AG09319 (cell line): ENCODE data around the gene TMEM131L.
"Not testable (repeated sequence)": the region's sequence is repeated elsewhere in the genome, so short reads cannot be mapped to it uniquely, and the experiment has no call there.

Experiments used
- DNase-seq: peaks from one replicate; pipeline ENCODE4 v3.0.0-alpha.2; 2010; ENCODE audit warnings: low read depth; ENCODE audit errors: extremely low read depth
- CTCF ChIP-seq: IDR thresholded peaks from 2 replicates; pipeline ENCODE4 v1.5.1; 2011; ENCODE audit warnings: low read depth, mild to moderate bottlenecking, inconsistent platforms, low read length, moderate library complexity

TMEM131L gene

GRCh38 chr4:153595894-153596601 lies 129.9 kb downstream of the TMEM131L start:
- DNase-seq = no peak
- no peak for TF ChIP-seq CTCF

GRCh38 chr4:153602758-153603157 lies 136.6 kb downstream of the TMEM131L start:
- DNase-seq = no peak
- no peak for TF ChIP-seq CTCF

- TF ChIP-seq CTCF = no peak
Measured at GRCh38 chr4:153603258-153603657, 137.1 kb downstream of the TMEM131L start.

GRCh38 chr4:153603835-153604234 lies 137.7 kb downstream of the TMEM131L start:
- TF ChIP-seq CTCF = no peak
- DNase-seq = no peak

More at GRCh38 chr4:153603258-153603657, 137.1 kb downstream of the TMEM131L start:
- DNase-seq = no peak

- DNase-seq = not testable (repeated sequence)
Measured at GRCh38 chr4:153609070-153609469, 142.9 kb downstream of the TMEM131L start.

- no peak for DNase-seq
- no peak for TF ChIP-seq CTCF
Measured at GRCh38 chr4:153610623-153611376, 144.6 kb downstream of the TMEM131L start.

GRCh38 chr4:153611679-153612078 lies 145.5 kb downstream of the TMEM131L start:
- no peak for TF ChIP-seq CTCF
- DNase-seq = no peak
